ENCODE measurements around the gene IFIT1B.
A peak's percentile ranks its signal among the peaks of the same experiment; 100 is the strongest.
"Not testable (repeated sequence)": the region's sequence is repeated elsewhere in the genome, so short reads cannot be mapped to it uniquely, and the experiment has no call there.

IFIT1B gene, protein sequence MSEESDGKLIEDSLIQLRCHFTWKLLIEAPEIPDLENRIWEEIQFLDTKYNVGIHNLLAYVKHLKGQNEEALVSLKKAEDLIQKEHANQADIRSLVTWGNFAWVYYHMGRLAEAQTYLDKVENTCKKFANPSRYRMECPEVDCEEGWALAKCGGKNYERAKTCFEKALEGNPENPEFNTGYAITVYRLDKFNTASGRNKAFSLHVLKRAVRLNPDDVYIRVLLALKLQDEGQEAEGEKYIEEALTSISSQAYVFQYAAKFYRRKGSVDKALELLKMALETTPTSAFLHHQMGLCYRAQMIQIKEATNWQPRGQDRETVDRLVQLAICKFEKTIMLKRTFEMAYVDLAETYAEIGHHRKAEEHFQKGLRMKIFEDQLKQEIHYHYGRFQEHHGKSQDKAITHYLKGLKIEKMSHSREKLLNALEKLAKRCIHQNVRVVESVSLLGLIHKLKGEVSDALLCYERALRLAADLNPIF

DNA sequence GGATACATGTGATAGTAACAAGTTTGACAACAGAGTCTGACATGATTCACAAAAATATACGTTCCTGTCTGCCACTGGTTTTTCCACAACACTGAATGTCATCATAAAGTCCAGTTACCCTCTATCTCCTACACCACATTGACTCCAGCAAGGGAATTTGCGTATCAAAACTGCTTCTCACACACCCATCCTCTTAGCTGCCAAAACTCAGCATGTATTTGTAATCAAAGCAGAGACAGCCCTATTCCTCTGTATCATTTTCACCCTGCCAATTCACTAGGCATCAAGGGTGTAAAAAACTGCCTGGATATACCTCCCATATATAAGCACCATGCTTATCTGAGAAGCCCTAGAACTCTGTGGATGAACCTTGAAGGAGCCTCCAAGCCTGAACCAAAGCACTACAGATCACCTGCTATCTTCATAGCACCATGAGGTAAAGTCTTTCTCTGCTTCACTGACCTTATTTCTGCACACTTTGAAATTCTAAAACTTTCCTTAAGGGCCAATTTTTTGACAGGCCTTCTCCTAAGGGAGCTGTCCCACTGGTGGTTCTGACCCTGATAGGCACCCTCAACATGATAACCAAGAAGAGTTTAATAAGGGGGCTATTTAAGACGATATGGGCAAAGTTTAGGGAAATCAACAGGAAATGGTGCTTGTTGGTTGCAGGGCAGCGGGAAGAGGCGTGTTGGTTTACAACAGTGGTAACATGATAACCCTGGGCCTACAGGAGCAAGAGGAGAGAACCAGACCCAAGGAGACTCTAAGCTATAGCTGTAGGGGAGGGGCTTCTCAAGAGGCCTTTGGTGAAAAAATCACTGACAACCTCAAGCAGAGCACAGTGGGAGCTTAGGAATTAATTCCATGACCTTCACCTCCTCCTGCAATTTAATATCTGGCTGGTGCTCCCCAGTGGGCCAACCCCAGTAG, at the start of gene IFIT1B:
Gene IFIT1B (plus strand): TSS at position 352 of the 933 bp plus-strand sequence. CDS start 80 bp downstream, at position 432.
- no peak for DNase-seq (ENCODE audit: low read depth, low spot score)

DNA sequence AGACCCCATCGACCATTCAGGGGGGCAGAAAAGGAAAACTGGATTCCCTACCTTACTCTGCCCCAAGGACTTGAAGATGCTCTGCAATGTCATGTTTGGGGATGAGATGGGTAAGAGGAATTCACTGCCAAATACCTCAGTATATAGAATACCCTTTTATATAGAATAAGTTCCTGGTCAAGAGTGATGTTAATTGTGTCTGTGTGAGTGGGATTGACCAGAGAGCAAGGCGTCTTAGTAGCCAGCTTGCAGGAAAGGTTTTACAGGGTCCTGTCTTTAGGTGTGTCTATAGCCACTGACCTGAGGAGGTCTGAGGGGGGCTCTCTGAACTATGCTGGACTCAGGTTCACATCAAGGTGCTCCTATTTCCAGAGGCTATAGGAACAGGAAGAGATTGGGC, 48.7 kb upstream of the IFIT1B start:
- DNase-seq (ENCODE audit: low read depth, low spot score): no peak

DNA sequence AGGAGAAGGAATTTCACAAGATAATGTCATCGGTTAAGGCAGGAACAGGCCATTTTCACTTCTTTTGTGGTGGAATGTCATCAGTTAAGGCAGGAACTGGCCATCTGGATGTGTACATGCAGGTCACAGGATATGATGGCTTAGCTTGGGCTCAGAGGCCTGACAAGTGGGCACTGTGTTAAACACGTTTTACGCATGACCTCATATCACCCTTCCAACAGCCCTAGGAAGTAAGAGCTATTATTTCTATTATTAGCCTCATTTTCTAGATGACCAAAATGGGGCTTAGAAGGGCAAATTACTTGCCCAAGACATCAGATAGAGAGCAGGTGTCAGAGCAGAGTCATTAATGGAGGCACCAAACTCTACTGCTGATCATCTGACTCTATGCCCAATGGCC, 47.8 kb upstream of the IFIT1B start:
- DNase-seq (ENCODE audit: low read depth, low spot score): not testable (repeated sequence)

DNA sequence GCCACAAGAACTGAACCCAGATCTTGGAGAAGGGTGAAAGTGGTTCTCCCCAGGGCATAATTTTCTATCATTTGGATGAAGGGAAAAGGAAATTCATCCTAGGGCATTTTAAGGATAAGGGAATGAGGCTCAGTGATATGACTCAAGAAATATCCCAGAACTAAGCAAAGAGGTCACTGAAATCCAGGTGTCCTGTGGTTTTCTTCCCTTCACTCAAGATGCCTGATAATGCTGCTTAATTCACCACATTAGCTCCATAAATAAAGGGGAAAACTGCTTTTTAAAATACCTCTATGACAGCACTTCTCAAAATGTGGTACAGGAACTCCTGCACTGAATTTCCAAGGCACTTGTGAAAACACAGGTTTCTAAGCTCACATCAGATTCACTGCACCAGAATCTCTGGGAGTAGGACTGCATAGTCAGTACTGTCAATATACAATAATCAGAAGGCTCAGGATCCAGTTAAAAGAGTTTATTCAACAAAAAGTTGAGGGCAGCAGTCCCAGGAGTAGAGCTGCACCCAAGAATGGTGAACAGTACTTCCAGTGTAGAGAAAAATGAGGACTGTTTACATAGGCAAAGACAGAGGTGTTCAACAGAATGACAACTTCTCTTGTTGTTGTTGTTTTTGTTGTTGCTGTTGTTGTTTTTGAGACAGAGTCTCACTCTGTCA, 47.2 kb upstream of the IFIT1B start:
- peak; percentile 4 for DNase-seq (ENCODE audit: low read depth, low spot score)

DNA sequence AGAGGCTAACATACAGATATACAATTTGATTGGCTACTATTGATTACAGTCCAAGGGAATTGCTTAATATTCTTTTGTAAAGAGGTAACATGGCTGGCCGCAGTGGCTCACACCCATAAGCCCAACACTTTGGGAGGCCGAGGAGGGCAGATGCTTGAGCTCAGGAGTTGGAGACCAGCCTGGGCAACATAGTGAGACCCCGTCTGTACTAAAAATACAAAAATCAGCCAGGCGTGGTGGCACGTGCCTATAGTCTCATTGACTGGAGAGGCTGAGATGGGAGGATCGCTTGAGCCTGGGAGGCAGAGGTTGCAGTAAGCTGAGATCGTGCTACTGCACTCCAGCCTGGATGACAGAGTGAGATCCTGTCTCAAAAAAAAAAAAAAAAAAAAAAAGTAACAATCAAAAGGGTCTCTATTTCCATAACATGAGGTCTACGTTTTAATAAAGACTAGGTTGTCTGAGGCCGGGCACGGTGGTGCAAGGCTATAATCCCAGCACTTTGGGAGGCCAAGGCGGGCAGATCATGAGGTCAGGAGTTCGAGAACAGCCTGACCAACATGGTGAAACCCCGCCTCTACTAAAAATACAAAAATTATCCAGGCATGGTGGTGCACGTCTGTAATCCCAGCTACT, 46.3 kb upstream of the IFIT1B start:
- DNase-seq (ENCODE audit: low read depth, low spot score): not testable (repeated sequence)

DNA sequence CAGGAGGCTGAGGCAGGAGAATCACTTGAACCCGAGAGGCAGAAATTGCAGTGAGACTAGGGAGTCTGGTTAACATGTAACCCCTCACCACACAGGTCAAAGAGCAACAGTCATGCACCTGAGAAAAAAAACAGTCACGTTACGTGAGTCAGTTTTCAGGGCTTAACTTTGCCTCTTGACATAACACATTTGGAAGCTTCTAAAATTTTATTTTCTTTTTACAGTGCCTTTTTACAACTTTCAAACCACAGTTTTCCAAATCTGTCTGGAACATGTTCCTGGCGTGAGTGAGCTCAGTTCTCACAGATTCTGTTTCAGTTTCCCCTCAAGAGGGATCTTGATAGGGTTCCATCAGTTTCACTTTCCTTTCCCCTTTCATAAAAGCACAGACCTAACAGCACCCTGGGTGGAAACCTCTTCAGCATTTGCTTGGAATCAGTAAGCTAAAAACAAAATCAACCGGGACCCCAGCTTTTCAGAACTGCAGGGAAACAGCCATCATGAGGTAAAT, 45.7 kb upstream of the IFIT1B start:
- peak; percentile 67 for DNase-seq (ENCODE audit: low read depth, low spot score)

DNA sequence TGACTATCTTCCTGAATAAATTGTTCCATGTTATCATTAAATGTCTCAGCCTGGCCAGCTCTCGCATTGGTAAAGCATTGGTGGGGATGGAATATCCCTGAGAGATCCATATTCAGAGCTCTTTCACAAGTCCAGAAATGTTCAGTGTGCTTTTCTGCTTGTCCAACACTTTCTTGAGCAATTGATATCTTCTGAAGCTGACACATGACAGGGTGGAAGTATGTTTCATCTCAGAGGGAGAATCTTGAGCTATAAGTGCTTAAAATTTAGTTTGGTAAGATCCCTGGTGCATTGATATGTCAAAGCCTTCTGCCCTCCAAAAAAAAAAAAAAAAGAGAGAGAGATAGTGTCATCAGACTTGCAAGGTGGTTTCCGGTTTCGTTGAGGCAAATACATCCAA, 42.6 kb upstream of the IFIT1B start:
- DNase-seq (ENCODE audit: low read depth, low spot score): no peak

DNA sequence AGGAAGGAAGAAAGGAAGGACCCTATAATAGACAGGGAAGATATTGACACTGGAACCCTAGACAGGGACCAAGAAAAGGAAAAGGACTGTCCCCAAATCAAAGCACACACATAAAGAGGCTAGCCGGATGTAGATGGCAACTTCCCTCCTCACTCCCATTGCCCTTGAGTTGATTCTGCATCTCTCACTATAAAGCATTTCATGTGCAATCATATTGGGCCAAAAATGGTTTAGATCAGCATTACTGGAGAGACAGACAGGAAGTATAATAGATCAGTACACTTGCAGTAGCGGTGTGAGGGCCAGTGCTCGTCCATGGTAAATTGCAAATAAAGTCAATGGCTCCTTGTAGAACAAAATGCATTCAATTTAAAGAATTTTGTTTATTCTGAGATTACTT, 41.6 kb upstream of the IFIT1B start:
- DNase-seq (ENCODE audit: low read depth, low spot score): no peak

DNA sequence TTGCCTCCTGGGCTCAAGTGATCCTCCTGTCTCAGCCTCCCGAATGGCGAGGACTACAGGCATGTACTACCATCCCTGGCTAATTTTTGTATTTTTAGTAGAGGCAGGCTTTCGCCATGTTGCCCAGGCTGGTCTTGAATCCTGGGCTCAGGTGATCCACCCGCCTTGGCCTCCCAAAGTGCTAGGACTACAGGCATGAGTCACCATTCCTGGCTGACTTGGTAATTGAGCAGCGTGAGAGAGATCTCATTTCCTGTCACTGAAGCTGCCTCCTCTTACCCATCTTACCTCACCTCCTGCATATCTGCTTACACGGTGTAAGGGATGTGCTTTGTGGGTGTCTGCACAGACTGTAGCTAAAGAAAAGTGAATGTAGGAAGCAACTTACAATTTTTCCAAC, 40.4 kb upstream of the IFIT1B start:
- peak; percentile 48 for DNase-seq (ENCODE audit: low read depth, low spot score)

DNA sequence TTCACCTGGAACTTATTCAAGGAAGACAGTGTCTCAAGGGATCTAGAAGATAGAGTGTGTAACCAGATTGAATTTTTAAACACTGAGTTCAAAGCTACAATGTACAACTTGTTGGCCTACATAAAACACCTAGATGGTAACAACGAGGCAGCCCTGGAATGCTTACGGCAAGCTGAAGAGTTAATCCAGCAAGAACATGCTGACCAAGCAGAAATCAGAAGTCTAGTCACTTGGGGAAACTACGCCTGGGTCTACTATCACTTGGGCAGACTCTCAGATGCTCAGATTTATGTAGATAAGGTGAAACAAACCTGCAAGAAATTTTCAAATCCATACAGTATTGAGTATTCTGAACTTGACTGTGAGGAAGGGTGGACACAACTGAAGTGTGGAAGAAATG, 39.1 kb upstream of the IFIT1B start:
- no peak for DNase-seq (ENCODE audit: low read depth, low spot score)

DNA sequence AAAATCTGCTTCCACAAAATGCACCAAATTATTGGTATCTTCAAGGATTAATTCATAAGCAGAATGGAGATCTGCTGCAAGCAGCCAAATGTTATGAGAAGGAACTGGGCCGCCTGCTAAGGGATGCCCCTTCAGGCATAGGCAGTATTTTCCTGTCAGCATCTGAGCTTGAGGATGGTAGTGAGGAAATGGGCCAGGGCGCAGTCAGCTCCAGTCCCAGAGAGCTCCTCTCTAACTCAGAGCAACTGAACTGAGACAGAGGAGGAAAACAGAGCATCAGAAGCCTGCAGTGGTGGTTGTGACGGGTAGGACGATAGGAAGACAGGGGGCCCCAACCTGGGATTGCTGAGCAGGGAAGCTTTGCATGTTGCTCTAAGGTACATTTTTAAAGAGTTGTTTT, 38.0 kb upstream of the IFIT1B start:
- DNase-seq (ENCODE audit: low read depth, low spot score): no peak

DNA sequence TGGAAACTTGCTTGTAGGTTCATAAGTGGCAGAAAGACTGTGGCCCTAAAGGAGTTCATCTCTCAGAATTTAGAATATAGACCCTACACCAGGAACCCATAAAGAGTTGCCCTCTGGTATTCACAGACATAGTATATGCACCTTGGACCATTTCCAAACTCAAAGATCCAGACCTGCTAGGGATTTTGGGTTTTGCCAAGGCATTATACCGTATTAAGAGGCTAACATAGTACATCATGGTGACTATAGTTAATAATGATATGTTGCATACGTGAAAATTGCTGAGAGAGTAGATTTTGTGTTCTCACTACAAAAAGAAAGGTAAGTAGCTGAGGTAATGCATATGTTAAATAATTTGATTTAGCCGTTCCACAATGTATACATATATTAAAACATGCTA, 36.2 kb upstream of the IFIT1B start:
- no peak for DNase-seq (ENCODE audit: low read depth, low spot score)

DNA sequence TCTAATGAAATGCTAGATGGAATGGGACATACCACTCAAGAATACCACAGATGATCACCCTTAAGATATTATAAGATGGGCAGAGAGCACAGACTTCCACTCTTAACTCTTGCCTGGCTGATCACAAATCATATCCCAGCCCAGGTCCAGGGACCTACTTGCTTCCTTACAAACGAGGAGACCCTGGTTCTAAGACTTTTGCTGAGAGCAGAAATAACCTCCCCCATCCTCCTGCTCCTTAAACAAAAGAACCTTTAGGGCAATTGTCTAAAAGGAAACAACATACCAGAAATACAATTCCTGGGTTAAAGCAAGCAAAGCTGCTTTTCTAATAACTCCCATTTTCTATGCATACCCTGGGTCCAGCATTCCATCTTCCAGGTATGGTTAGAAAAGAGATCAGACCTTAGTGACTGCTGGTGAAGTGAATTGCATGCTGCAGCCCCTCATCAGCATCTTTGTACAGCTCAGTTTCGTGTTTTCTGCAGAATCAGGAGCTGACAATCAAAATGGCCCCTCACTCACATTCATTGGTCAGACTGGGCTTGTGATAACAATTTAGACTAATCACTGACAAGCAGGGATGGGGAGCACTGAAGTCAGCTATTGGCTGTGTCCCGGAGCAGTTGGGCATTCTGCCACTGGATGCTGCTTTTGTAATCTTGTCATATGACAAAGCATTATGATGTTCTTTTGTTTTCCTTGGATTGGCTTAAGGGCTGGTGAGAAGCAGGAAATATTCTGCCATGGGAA, 35.5 kb upstream of the IFIT1B start:
- peak; percentile 44 for DNase-seq (ENCODE audit: low read depth, low spot score)

DNA sequence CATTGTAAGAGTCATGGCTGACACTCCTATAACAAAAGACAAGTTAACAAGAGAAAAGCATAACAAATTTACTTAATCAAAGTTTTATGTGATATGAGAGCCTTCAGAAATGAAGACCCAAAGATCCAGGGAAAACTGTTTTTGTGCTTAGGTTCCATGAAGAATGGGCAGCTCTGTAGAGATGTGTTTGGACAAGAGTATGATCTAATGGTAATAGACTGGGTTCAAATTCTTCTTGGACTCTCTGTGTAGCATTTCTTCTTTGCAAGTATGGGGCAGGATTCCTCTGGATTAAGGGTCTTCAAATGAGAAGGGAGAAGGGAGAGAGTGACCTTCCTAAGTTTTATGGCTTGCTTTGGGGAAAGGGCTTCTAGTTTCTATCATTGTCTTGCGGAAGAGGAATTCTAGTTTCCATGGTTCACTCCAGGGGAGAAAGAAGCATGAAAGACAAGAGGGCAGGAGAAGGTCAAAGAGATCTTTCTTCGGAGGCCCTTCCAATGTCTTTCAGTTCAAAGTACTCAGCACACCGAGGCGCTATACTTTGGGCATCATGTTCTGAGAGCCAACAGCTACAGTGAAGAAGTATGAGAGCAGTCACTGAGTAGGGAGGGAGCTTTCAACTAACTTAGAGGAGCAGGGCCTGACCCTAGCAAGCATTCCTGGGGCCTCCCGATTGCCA, 34.6 kb upstream of the IFIT1B start:
- DNase-seq (ENCODE audit: low read depth, low spot score): no peak

DNA sequence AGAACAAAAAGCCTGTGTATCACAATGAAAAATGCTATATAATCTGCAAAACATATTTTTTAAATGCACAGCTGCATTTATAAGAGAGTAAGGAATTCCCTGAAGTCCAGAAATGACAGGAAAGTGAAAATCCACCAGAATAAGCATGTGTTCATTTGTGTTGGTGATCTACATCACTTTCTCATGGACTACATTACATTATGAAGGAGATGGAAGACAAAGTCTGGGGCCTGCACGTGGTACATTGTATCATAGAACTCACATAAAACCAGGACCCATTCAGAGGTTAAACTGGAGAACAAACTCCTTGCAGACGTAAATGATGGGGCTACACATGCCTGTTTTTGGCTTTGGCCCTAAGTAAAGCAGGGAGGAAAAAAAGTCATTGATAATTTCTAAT, 33.7 kb upstream of the IFIT1B start:
- DNase-seq (ENCODE audit: low read depth, low spot score): no peak

DNA sequence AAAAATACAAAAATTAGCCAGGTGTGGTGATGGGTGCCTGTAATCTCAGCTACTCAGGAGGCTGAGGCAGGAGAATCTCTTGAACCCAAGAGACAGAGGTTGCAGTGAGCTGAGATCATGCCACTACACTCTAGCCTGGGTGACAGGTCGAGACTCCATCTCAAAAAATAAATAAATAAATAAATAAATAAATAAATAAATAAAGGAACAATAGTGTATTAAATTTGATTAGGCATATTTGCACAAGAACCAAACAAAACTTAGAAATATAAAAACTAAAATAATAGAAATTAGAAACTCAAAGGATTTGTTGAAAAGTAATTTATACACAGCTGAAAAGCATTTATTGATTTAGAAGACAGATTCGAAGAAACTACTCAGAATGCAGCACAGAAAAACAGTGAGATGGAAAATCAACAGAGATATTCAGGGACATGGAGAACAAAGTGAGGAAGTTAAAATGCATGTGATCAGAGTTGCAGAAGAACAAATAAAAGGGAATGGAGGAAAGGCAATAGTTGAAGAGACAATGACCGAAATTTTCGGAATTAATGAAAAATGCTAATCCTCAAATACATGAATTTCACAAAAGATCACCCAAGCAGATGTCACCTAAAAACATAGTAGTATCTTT, 32.4 kb upstream of the IFIT1B start:
- DNase-seq (ENCODE audit: low read depth, low spot score): no peak

DNA sequence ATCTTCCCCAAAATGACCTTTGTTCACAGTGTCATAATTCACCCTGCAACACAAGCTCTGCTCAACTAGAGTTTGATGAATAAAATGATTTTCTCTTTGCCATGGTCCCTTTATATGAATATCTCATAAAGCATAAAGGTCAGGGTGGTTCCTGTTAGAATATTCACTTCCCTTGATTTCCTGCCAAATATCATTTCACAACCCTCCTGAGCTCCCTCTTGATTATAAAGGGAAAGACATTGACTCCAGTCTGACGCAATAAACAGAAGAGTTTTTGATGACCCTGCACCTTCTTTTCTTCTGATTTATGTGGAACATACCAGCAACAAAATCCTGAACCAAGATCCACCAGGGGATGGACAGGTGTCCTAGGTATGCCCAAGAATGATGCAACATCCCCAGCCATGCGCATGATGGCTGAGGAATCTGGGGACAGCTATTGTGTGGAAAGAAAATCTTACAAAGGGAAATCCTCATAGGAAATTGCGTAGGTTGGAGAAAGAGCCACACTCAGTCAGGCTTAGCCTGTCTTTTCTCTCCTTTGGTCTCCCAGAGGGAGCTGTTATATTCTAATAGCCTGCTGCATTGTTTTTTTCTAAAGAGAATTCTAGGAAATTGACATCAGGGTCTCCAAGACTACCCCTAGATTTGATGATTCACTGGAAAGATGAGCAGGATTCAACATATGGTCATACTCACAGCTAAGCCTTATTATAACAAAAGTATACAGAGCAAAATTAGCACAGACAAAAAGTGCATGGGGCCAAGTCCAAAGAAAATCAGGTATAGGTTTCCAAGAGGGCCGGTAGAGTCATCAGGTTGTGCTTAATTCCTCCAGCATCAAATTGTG, 31.2 kb upstream of the IFIT1B start:
- no peak for DNase-seq (ENCODE audit: low read depth, low spot score)

DNA sequence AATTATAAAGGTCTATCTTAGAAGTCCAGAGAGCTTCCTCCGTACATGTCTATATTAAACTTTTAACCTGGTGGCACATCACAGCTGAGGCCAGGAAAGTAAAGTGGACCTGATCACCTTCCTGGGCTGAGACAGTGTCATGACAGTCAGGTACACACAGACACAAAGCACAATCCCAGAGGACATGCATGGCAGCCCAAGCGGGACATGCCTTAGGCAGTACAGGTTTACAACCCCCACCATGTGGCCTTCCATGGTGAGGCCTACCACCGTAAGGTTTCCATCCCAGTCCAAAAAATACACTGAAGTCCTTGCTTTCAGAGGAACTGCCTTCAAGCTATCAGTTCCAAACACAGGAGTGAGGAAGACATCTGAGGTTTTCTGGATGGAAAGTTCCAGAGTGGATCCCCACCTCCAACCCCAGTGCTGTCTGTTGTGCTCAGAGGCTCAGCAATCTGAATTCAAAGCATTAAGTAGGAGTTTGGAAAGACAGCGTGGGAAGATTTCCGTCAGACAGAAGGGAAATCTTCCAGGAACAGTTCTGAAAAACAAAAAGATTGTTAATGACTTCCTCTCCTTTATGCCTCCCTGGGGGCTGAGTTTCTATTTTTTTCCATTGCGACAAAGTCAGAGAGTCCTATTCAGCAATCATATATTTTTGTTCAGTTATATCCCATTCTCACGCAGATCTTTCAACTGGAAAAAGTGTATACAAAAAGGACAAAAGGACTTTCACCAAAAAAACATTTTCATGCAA, 30.0 kb upstream of the IFIT1B start:
- no peak for DNase-seq (ENCODE audit: low read depth, low spot score)
